MM.1S (cell line): ENCODE measurements around the gene ALDH1A3.
"Not testable (repeated sequence)": the region's sequence is repeated elsewhere in the genome, so short reads cannot be mapped to it uniquely, and the experiment has no call there.

ENCODE experiments used
- DNase-seq: peaks from one replicate; pipeline ENCODE4 v3.0.0-alpha.2; 2015
- H2AFZ ChIP-seq: fragments of 300-600 bp; sonication (generic); 2 replicates; pipeline ENCODE4 v1.6.0; 2016; ENCODE audit warnings: antibody characterized with exemption, low read length
- H3F3A ChIP-seq: fragments of 300-600 bp; sonication (generic); 2 replicates; pipeline ENCODE4 v1.6.1; 2016; ENCODE audit warnings: mild to moderate bottlenecking, antibody characterized with exemption, low read length, moderate library complexity, mixed read lengths; ENCODE audit not compliant: insufficient read depth
- H3K27ac ChIP-seq: fragments of 300-600 bp; sonication (generic); 2 replicates; pipeline ENCODE4 v1.5.1; 2016; ENCODE audit warnings: mild to moderate bottlenecking, low read length
- H3K27me3 ChIP-seq: fragments of 300-600 bp; sonication (generic); replicated peaks from 2 replicates; pipeline ENCODE4 v1.6.0; 2016; ENCODE audit warnings: low read length; ENCODE audit not compliant: insufficient read depth
- H3K36me3 ChIP-seq: fragments of 300-600 bp; sonication (generic); replicated peaks from 2 replicates; pipeline ENCODE4 v1.6.1; 2016; ENCODE audit warnings: mild to moderate bottlenecking, low read length, mixed read lengths; ENCODE audit not compliant: insufficient read depth
- H3K4me1 ChIP-seq: fragments of 300-600 bp; sonication (generic); 2 replicates; pipeline ENCODE4 v1.6.1; 2016; ENCODE audit warnings: low read length, mixed read lengths
- H3K4me2 ChIP-seq: fragments of 300-600 bp; sonication (generic); 2 replicates; pipeline ENCODE4 v1.6.0; 2016; ENCODE audit warnings: low read depth, low read length
- H3K4me3 ChIP-seq: fragments of 300-600 bp; sonication (generic); 2 replicates; pipeline ENCODE4 v1.5.1; 2016; ENCODE audit warnings: low read length, mixed read lengths
- H3K79me2 ChIP-seq: fragments of 300-600 bp; sonication (generic); 2 replicates; pipeline ENCODE4 v1.6.1; 2016; ENCODE audit warnings: mixed run types, low read length, mixed read lengths
- H3K9ac ChIP-seq: fragments of 300-600 bp; sonication (generic); 2 replicates; pipeline ENCODE4 v1.6.1; 2016; ENCODE audit warnings: low read length, mixed read lengths
- H3K9me2 ChIP-seq: fragments of 300-600 bp; sonication (generic); replicated peaks from 2 replicates; pipeline ENCODE4 v1.6.1; 2016; ENCODE audit warnings: mild to moderate bottlenecking, low read length, mixed read lengths; ENCODE audit not compliant: insufficient read depth
- H3K9me3 ChIP-seq: fragments of 300-600 bp; sonication (generic); replicated peaks from 2 replicates; pipeline ENCODE4 v1.6.1; 2016; ENCODE audit warnings: mild to moderate bottlenecking, low read length, mixed read lengths; ENCODE audit not compliant: insufficient read depth
- H4K20me1 ChIP-seq: fragments of 300-600 bp; sonication (generic); 2 replicates; pipeline ENCODE4 v1.6.1; 2016; ENCODE audit warnings: mild to moderate bottlenecking, low read length, moderate library complexity, mixed read lengths; ENCODE audit not compliant: insufficient read depth
- EZH2 ChIP-seq: fragments of 300-600 bp; sonication (generic); optimal IDR thresholded peaks from 2 replicates; pipeline ENCODE3; 2017; ENCODE audit warnings: low read depth, mild to moderate bottlenecking, antibody characterized with exemption, low read length, mixed read lengths
- EZH2phosphoT487 ChIP-seq: fragments of 300-600 bp; sonication (generic); IDR thresholded peaks from 2 replicates; pipeline ENCODE4 v1.6.1; 2018; ENCODE audit warnings: antibody characterized with exemption, low read length
- TF ChIP-seq, protein P1 (sequence below): fragments of 300-600 bp; sonication (generic); IDR thresholded peaks from 2 replicates; pipeline ENCODE4 v1.5.1; 2016; ENCODE audit warnings: antibody characterized with exemption, low read length, mixed read lengths

ALDH1A3 gene

DNA sequence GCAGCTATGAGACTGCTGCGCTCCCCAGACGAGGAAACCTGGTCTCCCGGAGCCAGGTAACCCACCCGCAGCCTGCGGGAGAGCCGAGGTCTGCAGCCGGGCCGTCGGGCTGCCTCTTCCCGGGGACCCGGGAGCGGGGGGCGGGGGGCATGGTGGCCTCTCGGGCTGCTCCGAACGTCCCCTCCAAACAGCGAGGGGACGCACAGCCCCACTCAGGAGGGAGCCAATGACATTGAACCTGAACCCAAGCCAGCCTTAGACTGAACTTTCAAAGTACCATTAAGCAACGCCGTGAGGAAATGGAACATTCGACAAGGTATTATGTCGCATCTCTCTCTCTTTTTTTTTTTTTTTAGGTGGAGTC, 29.8 kb upstream of the ALDH1A3 start:
- no peaks in the 10 kb centered on the region for H3K79me2 ChIP-seq
- H4K20me1 ChIP-seq, result no peaks in the 10 kb centered on the region
- DNase-seq, result no peak
- H3K9me3 ChIP-seq, result no peaks in the 10 kb centered on the region
- no peak overlapping the region for H3K9ac ChIP-seq
- TF ChIP-seq EZH2phosphoT487 (no peak), EZH2 (no peak)
- TF ChIP-seq, protein P1, sequence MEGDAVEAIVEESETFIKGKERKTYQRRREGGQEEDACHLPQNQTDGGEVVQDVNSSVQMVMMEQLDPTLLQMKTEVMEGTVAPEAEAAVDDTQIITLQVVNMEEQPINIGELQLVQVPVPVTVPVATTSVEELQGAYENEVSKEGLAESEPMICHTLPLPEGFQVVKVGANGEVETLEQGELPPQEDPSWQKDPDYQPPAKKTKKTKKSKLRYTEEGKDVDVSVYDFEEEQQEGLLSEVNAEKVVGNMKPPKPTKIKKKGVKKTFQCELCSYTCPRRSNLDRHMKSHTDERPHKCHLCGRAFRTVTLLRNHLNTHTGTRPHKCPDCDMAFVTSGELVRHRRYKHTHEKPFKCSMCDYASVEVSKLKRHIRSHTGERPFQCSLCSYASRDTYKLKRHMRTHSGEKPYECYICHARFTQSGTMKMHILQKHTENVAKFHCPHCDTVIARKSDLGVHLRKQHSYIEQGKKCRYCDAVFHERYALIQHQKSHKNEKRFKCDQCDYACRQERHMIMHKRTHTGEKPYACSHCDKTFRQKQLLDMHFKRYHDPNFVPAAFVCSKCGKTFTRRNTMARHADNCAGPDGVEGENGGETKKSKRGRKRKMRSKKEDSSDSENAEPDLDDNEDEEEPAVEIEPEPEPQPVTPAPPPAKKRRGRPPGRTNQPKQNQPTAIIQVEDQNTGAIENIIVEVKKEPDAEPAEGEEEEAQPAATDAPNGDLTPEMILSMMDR, result no peak
- no peaks in the 10 kb centered on the region; the same call in 1 of the 2 replicates for H3K27me3 ChIP-seq
- H3K4me3 ChIP-seq, result peak overlapping the region; percentile 57
- no peaks in the 10 kb centered on the region for H3K4me1 ChIP-seq
- no peak overlapping the region for H3K27ac ChIP-seq
- no peaks in the 10 kb centered on the region for H3F3A ChIP-seq
- H3K9me2 ChIP-seq, result no peaks in the 10 kb centered on the region
- H2AFZ ChIP-seq, result peak overlapping the region; percentile 69
- H3K36me3 ChIP-seq, result no peaks in the 10 kb centered on the region
- H3K4me2 ChIP-seq, result peak overlapping the region; percentile 57

DNA sequence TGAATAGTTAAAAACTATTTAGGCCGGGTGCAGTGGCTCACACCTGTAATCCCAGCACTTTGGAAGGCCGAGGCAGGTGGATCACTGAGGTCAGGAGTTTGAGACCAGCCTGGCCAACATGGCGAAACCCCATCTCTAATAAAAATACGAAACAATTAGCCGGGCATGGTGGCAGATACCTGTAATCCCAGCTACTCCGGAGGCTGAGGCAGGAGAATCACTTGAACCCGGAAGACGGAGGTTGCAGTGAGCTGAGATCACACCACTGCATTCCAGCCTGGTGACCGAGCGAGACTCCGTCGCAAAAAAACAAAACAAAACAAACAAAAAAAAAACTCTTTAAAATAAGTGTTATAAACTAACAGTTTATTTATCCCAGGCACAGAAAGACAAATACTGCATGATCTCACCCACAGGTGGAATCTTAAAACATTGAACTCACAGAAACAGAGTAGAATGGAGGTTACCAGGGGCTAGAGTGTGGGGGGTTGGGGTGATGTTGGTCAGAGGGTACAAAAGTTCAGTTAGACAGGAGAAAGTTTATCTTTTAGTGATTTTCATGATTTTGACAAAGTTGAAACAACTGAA, 28.1 kb upstream of the ALDH1A3 start:
- not testable (repeated sequence) for H3K4me3 ChIP-seq, H3K4me2 ChIP-seq, H2AFZ ChIP-seq, H3K9ac ChIP-seq, H3K27me3 ChIP-seq, H3K9me2 ChIP-seq, H3K79me2 ChIP-seq, DNase-seq, H3F3A ChIP-seq, H3K4me1 ChIP-seq, H4K20me1 ChIP-seq, H3K36me3 ChIP-seq, H3K9me3 ChIP-seq, H3K27ac ChIP-seq

DNA sequence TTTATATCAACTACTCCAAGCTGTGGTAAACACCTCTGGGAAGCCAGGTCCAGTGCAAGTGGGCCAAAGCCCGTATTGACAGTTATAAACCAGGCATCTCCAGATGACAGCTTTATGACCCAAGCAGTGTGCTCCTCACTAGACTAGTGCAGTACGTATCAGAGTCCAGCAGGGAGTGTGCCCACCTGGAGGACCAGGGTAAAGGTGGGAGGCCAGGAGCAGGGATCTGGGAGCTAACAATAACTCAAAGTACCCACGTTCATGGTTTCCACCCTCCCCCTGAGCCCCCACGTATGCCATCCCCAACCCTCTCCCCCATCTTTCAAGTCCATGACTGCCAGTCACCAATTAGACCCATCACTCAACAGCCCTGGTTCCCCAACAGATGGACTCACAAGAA, 27.0 kb upstream of the ALDH1A3 start:
- Histone ChIP-seq H3K27ac (no peak overlapping the region), H3K4me1 (no peaks in the 10 kb centered on the region), H3K27me3 (no peaks in the 10 kb centered on the region; the same call in 1 of the 2 replicates), H2AFZ (no peak overlapping the region), H3K9ac (no peak overlapping the region), H3K9me2 (no peaks in the 10 kb centered on the region), H3F3A (no peaks in the 10 kb centered on the region), H3K79me2 (no peaks in the 10 kb centered on the region), H3K9me3 (no peaks in the 10 kb centered on the region), H3K4me3 (no peak overlapping the region), H4K20me1 (no peaks in the 10 kb centered on the region), H3K36me3 (no peaks in the 10 kb centered on the region), H3K4me2 (no peak overlapping the region)
- DNase-seq, result no peak
- TF ChIP-seq EZH2, result no peak
- TF ChIP-seq EZH2phosphoT487, result no peak
- TF ChIP-seq, protein P1, result no peak

DNA sequence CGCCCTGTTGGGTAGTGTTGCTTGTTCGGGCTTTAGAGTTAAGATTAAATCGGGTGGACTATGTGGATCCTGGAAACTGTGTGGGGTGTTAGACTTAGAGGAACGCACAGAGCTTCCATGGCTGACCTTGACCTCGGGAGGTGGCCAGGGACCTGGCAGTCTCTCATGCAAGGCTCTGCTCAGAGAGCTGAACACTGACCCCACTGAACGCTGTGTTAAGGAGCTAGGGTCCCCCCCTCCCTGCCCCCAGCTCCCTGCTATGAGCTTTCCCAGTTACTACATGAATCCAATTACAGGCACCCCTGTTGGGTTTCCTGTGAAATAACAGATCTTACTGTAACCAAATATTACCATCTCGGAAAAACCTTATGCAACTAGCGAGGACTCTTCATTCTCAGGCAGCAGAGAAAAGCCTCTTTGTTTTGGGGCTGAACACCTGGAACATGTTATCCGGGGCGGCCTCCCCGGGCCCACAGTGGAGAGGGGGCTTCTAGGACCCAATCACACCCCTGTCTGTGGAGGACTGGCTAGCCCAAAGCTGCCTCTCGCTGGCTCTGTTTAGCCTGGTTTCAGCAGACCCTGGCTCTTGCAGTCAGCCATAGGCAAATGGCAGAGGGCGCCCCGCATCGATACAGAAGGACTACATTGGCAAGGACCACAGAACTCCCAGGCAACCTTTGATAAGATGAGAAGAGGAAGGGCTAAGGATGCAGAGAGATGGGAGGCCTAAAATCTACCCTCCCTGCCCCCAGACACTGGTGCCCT, 25.8 kb upstream of the ALDH1A3 start:
- no peaks in the 10 kb centered on the region for H3K79me2 ChIP-seq
- no peak for TF ChIP-seq EZH2phosphoT487
- TF ChIP-seq, protein P1, result no peak
- TF ChIP-seq EZH2, result no peak
- no peaks in the 10 kb centered on the region for H3F3A ChIP-seq
- no peaks in the 10 kb centered on the region for H4K20me1 ChIP-seq
- H3K36me3 ChIP-seq, result no peaks in the 10 kb centered on the region
- no peak overlapping the region for H3K4me2 ChIP-seq
- H3K9ac ChIP-seq, result no peak overlapping the region
- H3K27ac ChIP-seq, result no peak overlapping the region
- no peak overlapping the region for H2AFZ ChIP-seq
- H3K4me1 ChIP-seq, result no peaks in the 10 kb centered on the region
- no peak for DNase-seq
- no peaks in the 10 kb centered on the region for H3K9me2 ChIP-seq
- no peak overlapping the region for H3K4me3 ChIP-seq
- no peaks in the 10 kb centered on the region for H3K27me3 ChIP-seq
- H3K9me3 ChIP-seq, result no peaks in the 10 kb centered on the region
